ENCODE results near the gene CPE. TPM values are rescaled to one million over a fixed set of nuclear protein-coding genes. Genes with fewer than 3 reads are reported as not detected.
"Not testable (repeated sequence)": the region's sequence is repeated elsewhere in the genome, so short reads cannot be mapped to it uniquely, and the experiment has no call there.

Gene CPE
- total RNA-seq, 2 experiments from 2014 or later: not detected

DNA sequence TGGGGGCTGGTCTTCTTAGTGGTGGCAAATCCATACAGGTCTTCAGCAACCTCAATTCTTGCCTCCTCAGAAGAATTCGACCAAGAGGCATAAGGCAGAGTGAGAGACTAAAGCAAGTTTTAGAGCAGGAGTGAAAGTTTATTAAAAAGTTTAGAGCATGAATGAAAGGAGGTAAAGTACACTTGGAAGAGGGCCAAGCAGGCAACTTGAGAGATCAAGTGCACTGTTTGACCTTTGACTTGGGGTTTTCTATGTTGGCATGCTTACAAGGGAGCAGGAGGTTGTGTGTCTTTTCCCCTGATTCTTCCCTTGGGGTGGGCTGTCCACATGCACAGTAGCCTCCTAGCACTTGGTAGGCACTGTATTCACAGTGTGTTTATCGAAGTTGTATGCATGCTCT, 91.2 kb downstream of the CPE start:
- intact Hi-C loops (cut with DNase I, micrococcal nuclease): no loop called here
- Mint-ChIP-seq H3K27me3 (no peaks in the 10 kb centered on the region), H3K36me3 (ENCODE audit: low read depth) (no peaks in the 10 kb centered on the region), H3K9me3 (ENCODE audit: low read depth) (peaks cover 8% of the 10 kb centered on the region), H3K4me1 (no peaks in the 10 kb centered on the region), H3K4me3 (no peak overlapping the region), H3K27ac (no peak overlapping the region)
- ATAC-seq (no peak), DNase-seq (no peak)
- ChIA-PET CTCF (no interaction called here), POLR2A (no interaction called here)

DNA sequence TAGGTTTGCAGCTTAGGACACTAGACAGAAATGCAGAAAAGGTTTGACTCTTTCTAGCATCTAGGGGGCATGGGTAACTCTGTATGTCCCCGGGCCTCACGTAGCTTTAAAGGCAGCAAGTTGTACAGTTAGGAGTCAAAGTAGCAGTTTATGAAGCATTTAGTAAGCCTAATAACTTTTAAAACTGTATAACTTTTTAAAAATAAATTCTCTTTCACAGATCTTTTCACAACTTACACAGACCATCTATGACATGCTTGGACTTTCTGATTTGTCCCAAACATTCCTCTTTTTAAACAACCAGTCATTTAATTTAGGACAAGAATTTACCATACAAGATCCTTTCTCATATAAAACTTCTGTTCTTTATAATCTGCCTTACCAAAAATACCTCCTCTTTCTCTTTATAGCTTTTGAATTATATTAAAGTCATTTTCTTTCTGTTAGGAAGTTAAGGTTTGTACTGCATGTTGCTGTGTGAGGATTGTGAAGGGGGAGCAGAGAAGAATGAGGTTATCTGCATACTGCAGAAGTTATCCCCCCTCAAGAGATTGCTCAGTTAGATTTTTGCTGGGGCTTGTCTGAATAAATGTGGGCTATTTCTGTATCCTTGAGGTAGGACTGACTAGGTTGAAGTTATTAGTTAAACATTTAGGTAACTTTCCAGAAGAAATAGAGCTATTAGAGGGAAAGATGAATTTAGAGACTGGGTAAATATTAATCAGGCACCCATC, 94.3 kb downstream of the CPE start:
- H3K27me3 Mint-ChIP-seq: peaks cover 5% of the 10 kb centered on the region
- DNase-seq (no peak), ATAC-seq (no peak)
- CTCF ChIA-PET: interaction anchor here (0.9 to 2.2 kb wide), 7 partner anchors 9 to 373 kb away, joined by 3 to 5 read pairs (median 4); no protein-coding TSS in a partner anchor
- H3K27ac Mint-ChIP-seq: no peak overlapping the region
- no peaks in the 10 kb centered on the region for H3K36me3 Mint-ChIP-seq (ENCODE audit: low read depth)
- POLR2A ChIA-PET: no interaction called here
- no peaks in the 10 kb centered on the region for H3K4me1 Mint-ChIP-seq
- H3K4me3 Mint-ChIP-seq: no peak overlapping the region
- intact Hi-C loops (cut with DNase I, micrococcal nuclease): no loop called here
- H3K9me3 Mint-ChIP-seq (ENCODE audit: low read depth): peaks cover 8% of the 10 kb centered on the region

DNA sequence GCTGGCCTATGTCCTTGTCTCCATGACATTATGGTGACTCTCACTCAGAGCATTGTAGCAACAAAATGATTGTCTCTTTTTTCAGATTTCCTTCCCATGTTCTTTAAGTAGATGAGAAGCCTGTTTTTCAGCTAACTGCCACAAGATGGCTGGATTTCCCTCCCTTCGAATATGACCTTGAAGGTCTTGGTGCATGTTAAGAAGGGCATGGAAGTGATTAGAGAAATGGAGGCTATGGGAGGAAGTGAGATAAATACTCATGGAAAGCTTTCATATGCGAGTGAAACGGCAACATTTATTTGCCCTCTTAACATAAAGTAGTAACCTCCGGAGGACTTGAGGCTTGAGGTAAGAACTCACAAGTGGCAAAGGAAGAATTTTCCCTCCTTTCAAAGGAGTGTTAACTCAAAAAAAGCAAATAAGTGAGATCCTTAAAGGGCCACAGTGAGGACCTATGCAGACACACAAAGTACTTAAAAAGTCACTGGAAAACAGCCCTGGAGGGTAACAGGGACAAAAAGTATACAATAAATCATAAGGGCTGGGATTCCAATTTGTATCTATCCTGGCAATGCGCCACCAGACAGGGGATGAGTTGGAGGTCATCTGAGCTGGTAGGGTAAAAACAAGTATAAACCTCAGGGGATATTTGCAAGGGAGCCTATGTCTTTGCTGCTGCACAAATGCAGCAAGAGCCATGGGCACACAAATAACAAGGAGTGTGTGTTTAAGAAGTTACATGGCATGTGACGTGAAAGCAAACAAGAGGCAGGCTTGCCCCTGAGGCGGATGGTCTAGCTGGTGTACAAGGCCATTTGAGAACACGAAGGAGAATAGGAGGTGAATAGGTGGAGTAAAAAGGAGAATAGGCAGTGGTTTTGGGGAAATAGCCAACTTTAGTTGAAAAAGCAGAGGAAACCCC, 96.2 kb downstream of the CPE start:
- intact Hi-C loops (cut with DNase I, micrococcal nuclease): no loop called here
- CTCF ChIA-PET: interaction anchor here (1.0 to 1.2 kb wide), 2 partner anchors 11 to 19 kb away, joined by 4 to 5 read pairs; no protein-coding TSS in a partner anchor
- POLR2A ChIA-PET: no interaction called here
- H3K4me1 Mint-ChIP-seq: no peaks in the 10 kb centered on the region
- ATAC-seq (no peak), DNase-seq (no peak)
- no peak overlapping the region for H3K27ac Mint-ChIP-seq
- peaks cover 8% of the 10 kb centered on the region for H3K9me3 Mint-ChIP-seq (ENCODE audit: low read depth)
- H3K27me3 Mint-ChIP-seq: peaks cover 8% of the 10 kb centered on the region
- H3K36me3 Mint-ChIP-seq (ENCODE audit: low read depth): no peaks in the 10 kb centered on the region
- H3K4me3 Mint-ChIP-seq: no peak overlapping the region

DNA sequence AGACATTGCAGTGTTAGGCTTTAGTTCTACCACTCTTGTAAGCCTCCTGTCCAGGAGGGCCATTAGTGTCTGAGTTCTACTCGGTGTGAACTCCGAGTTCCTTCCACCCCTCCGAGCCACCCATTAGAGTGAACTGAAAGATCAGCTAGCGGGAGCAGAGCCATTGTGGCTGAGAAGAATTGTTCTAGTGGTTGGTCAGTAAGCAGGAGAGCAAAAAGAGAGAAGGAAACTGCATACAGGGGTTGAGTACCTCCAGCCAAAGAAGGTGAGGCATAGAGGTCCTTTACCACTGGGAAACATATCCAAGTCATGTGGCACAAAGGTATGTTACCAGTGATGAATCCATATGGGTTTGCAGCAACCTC, 96.9 kb downstream of the CPE start:
- Mint-ChIP-seq H3K27ac (no peak overlapping the region), H3K36me3 (ENCODE audit: low read depth) (no peaks in the 10 kb centered on the region), H3K4me1 (no peaks in the 10 kb centered on the region), H3K9me3 (ENCODE audit: low read depth) (peaks cover 8% of the 10 kb centered on the region), H3K27me3 (peaks cover 8% of the 10 kb centered on the region), H3K4me3 (no peak overlapping the region)
- ATAC-seq (no peak), DNase-seq (no peak)
- ChIA-PET POLR2A (no interaction called here), CTCF (no interaction called here)
- intact Hi-C loops (cut with DNase I, micrococcal nuclease): no loop called here

DNA sequence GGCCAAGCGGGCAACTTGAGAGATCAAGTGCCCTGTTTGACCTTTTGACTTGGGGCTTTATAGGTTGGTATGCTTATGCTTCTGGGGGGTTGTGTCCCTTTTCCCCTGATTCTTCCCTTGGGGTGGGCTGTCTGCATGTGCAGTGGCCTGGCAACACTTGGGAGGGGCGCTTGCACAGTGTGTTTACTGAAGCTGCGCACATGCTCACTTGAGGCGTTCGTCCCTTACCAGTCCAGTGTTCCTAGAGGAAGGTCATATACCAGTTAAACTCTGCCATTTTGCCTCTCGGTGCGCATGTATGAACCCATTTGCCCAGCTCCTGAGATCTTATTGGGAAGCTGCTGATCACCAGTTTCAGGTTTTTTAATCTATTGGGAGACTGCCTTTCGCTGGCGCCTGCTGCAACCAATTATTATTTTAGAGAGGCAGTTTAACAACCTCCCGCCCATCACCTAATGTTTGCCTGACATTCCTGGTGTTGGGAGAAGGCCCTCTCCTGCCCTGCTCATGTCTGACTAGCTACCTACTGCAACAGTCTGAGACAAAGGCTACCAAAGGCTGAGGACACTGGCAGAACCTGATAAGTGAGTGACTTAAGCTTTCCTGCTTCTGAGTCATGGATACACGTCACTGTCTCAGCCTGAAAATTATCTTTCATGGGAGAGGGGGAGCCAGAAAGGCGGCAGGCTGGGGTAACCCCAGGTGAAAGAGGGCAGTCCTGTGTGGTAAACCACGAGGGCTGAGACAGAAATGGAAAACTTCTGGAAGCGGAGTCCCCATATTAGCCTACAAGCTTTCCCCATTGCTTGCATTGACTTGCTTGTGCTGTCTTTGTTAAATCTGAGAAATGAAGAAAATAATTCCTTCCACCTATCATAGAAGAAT, 97.6 kb downstream of the CPE start:
- Mint-ChIP-seq H3K27ac (no peak overlapping the region), H3K4me3 (no peak overlapping the region), H3K36me3 (ENCODE audit: low read depth) (no peaks in the 10 kb centered on the region), H3K4me1 (no peaks in the 10 kb centered on the region), H3K27me3 (peaks cover 8% of the 10 kb centered on the region), H3K9me3 (ENCODE audit: low read depth) (peaks cover 8% of the 10 kb centered on the region)
- DNase-seq (no peak), ATAC-seq (no peak)
- intact Hi-C loops (cut with DNase I, micrococcal nuclease): no loop called here
- ChIA-PET CTCF (interaction anchor here (2.2 kb wide), 1 partner anchor 17 kb away, joined by 6 read pairs; no protein-coding TSS in a partner anchor), POLR2A (no interaction called here)

DNA sequence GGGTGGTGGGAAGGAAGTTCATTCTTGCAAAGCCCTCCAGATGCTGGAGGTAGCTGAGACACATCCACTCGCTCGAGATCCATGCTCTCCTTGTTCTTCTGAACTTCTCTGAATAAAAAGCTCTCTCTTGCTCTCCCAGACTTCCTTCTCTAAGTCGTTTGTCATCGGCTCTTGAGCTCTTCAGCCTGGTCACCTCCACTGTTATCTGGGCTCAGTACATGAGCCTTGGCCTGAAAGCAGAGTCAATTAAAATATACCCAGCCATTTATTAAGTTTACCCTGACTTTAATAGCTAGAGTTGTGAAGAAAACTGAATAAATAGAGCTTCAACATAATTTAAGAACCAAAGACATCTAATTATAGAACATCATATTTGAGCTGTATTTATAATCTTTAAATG, 99.0 kb downstream of the CPE start:
- Mint-ChIP-seq H3K27ac (no peak overlapping the region), H3K4me3 (no peak overlapping the region), H3K4me1 (no peaks in the 10 kb centered on the region), H3K27me3 (peaks cover 12% of the 10 kb centered on the region), H3K36me3 (ENCODE audit: low read depth) (no peaks in the 10 kb centered on the region), H3K9me3 (ENCODE audit: low read depth) (peaks cover 6% of the 10 kb centered on the region)
- POLR2A ChIA-PET: no interaction called here
- no peak for DNase-seq
- intact Hi-C loops (cut with DNase I, micrococcal nuclease): no loop called here
- no peak for ATAC-seq
- CTCF ChIA-PET: interaction anchor here (1.0 to 2.2 kb wide), 2 partner anchors 13 to 16 kb away, joined by 3 to 6 read pairs; no protein-coding TSS in a partner anchor

DNA sequence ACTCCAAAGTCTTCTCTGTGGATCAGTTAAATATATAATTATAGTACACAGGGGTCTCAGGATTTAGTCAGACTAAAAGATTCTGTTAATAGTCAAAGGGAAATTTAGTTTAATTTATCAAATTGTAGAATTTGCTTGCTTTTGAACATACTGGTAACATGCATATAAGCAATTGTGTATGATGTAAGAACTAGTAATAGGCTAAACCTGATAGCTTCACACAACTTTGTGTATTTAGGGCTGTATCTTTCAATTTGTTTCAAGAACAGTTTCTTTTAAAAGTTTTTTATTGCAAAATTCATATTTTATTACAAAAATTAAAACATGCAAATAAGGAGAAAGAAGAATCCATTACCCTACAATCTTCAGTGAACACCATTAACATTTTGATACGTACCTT, 99.5 kb downstream of the CPE start:
- POLR2A ChIA-PET: no interaction called here
- Mint-ChIP-seq H3K4me3 (no peak overlapping the region), H3K9me3 (ENCODE audit: low read depth) (peaks cover 3% of the 10 kb centered on the region), H3K4me1 (no peaks in the 10 kb centered on the region), H3K27me3 (peaks cover 12% of the 10 kb centered on the region), H3K27ac (no peak overlapping the region), H3K36me3 (ENCODE audit: low read depth) (no peaks in the 10 kb centered on the region)
- intact Hi-C loops (cut with DNase I, micrococcal nuclease): no loop called here
- DNase-seq (no peak), ATAC-seq (no peak)
- CTCF ChIA-PET: interaction anchor here (1.0 to 2.2 kb wide), 2 partner anchors 13 to 15 kb away, joined by 3 to 6 read pairs; no protein-coding TSS in a partner anchor

DNA sequence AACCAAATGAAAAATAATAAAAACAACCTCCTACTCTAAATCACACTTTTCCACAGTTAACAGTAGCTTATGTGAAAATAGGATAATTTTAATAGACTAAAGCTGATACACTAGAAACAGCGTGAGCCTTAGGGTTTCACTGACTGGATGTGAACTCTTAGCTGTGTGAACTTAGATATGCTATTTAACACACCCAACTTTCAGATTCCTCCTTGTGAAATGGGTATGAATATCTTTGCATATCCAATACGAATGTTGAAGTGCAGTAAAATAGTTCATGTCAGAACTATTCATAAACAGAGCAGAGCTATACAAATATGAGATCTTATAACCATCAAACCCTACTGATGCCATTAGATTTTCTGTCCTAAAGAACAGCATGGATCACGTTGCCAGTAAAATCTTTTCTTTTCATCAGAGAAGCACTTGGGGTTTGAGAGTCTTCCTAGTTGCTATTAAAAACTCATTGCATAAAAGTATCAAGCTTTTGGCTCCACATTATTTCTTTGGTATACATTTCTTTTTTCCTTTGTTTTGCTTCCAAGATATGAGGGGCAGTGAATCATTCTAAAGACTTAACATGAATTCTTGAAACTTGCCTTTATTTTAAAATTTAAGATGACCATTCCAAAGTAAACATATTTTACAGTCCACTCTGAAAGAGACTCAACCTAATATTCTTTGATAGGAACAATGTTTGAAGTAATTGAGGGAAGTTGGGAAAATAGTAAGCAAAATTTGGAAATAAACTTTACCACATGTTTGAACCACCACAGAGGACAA, 102.4 kb downstream of the CPE start:
- H3K27me3 Mint-ChIP-seq: peaks cover 10% of the 10 kb centered on the region
- intact Hi-C loops (cut with DNase I, micrococcal nuclease): no loop called here
- CTCF ChIA-PET: interaction anchor here (0.6 to 2.1 kb wide), 5 partner anchors 12 to 350 kb away, joined by 3 to 13 read pairs (median 3); no protein-coding TSS in a partner anchor
- ATAC-seq: no peak
- H3K36me3 Mint-ChIP-seq (ENCODE audit: low read depth): no peaks in the 10 kb centered on the region
- POLR2A ChIA-PET: no interaction called here
- no peak overlapping the region for H3K27ac Mint-ChIP-seq
- H3K4me1 Mint-ChIP-seq: no peaks in the 10 kb centered on the region
- no peak overlapping the region for H3K4me3 Mint-ChIP-seq
- no peaks in the 10 kb centered on the region for H3K9me3 Mint-ChIP-seq (ENCODE audit: low read depth)
- no peak for DNase-seq

DNA sequence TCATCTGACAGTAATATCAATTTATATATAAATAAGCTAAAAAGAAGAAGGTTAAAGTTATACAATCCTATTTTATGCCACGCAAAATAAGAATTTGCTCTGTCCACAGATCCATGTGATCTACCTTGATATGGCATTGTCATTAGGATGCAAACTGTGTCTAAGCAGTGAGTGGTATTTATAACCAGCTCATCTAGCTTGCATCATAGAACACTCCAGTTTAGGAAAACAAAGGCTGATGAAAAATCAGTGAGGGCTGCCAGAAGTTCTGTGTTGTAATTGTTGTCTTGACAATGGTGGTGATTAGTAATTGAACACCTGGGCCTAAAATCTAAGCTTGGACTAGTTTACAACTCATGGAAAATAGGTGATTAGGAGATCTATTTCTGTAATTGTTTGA, 111.0 kb downstream of the CPE start:
- ATAC-seq (no peak), DNase-seq (no peak)
- Mint-ChIP-seq H3K27ac (no peak overlapping the region), H3K27me3 (peaks cover 24% of the 10 kb centered on the region), H3K4me1 (peaks cover 4% of the 10 kb centered on the region), H3K36me3 (ENCODE audit: low read depth) (no peaks in the 10 kb centered on the region), H3K9me3 (ENCODE audit: low read depth) (no peaks in the 10 kb centered on the region), H3K4me3 (no peak overlapping the region)
- ChIA-PET CTCF (interaction anchor here (0.6 to 1.6 kb wide), 6 partner anchors 10 to 602 kb away, joined by 3 to 7 read pairs (median 3); no protein-coding TSS in a partner anchor), POLR2A (no interaction called here)
- intact Hi-C loops (cut with DNase I, micrococcal nuclease): loop anchor here in 1 of 2 experiments (10.0 kb wide), 1 partner anchor 1105 kb away; no protein-coding TSS in a partner anchor

DNA sequence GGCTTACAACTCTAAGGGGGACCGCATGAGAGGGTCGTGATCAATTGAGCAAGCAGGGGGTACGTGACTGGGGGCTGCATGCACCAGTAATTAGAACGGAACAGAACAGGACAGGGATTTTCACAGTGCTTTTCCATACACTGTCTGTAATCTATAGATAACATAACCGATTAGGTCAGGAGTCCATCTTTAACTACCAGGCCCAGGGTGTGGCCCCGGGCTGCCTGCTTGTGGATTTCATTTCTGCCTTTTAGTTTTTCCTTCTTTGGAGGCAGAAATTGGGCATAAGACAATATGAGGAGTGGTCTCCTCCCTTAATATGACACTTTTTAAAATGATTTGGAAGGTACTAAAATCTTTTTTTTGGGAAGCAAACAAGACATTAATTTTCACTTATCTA, 113.8 kb downstream of the CPE start:
- H3K36me3 Mint-ChIP-seq (ENCODE audit: low read depth); H3K4me1 Mint-ChIP-seq; POLR2A ChIA-PET; DNase-seq; ATAC-seq; H3K4me3 Mint-ChIP-seq; H3K9me3 Mint-ChIP-seq (ENCODE audit: low read depth); H3K27ac Mint-ChIP-seq: not testable (repeated sequence)
- intact Hi-C loops (cut with DNase I, micrococcal nuclease): loop anchor here in 1 of 2 experiments (2.0 to 10.0 kb wide), 2 partner anchors 44 to 1102 kb away; no protein-coding TSS in a partner anchor
- CTCF ChIA-PET: interaction anchor here (0.7 to 1.8 kb wide), 12 partner anchors 12 to 759 kb away, joined by 3 to 13 read pairs (median 4); no protein-coding TSS in a partner anchor
- H3K27me3 Mint-ChIP-seq: peaks cover 23% of the 10 kb centered on the region
